Uterus (tissue), 4 donors: ENCODE results near the gene EME2. TPM values are rescaled to one million over a fixed set of nuclear protein-coding genes. Genes with fewer than 3 reads are reported as not detected.

ENCODE experiments used
- DNase-seq, 2 donors: peaks; one replicate each; pipeline ENCODE4 v3.0.0-alpha.2; 2019 to 2020
- H3K27ac ChIP-seq, 2 donors: fragments of 200-600 bp; sonication (generic); 1 replicate in 1 of 2; 2 replicates in 1 of 2; pipeline ENCODE4 v1.5.1; 2016 to 2018
- H3K27me3 ChIP-seq, 2 donors: fragments of 200-600 bp; sonication (generic); one replicate each; pipeline ENCODE4 v1.5.1; 2018 to 2019; ENCODE audit warnings: control low read depth in 1 of 2
- H3K36me3 ChIP-seq, 2 donors: fragments of 200-600 bp; sonication (generic); one replicate each; pipeline ENCODE4 v1.5.1; 2019; ENCODE audit warnings: control low read depth in 1 of 2
- H3K4me1 ChIP-seq, 2 donors: fragments of 200-600 bp; sonication (generic); one replicate each; pipeline ENCODE4 v1.5.1; 2018 to 2019; ENCODE audit warnings: control low read depth in 1 of 2
- H3K4me3 ChIP-seq, 2 donors: fragments of 200-600 bp; sonication (generic); 1 replicate in 1 of 2; 2 replicates in 1 of 2; pipeline ENCODE4 v1.5.1; 2018 to 2019; ENCODE audit warnings: mild to moderate bottlenecking in 1 of 2
- H3K9me3 ChIP-seq, 2 donors: fragments of 200-600 bp; sonication (generic); one replicate each; pipeline ENCODE4 v1.5.1; 2019; ENCODE audit warnings: control low read depth in 1 of 2
- POLR2A ChIP-seq, 2 donors: fragments of 450-650 bp; IDR thresholded peaks; one replicate each; pipeline ENCODE4 v1.6.1; 2016; ENCODE audit warnings: antibody characterized with exemption in 2 of 2, mild to moderate bottlenecking in 1 of 2, moderate library complexity in 1 of 2
- intact Hi-C: fragments of 100-400 bp; cut with DNase I; formaldehyde crosslinking; loops from one replicate; pipeline ENCODE4 v1.15.1; 2023; ENCODE audit warnings: low total_unique reads
- total RNA-seq, 4 donors: library from RNA; depleted of rRNA in 3 of 4; stranded (reverse); fragments of >200 nt in 3 of 4; gene quantifications; one replicate each; pipeline versions ENCODE4 v1.1.0 to v1.2.4, GENCODE V29; 2014 to 2023
- TF ChIP-seq, protein P1 (sequence below), 4 experiments: fragments of 200-600 bp in 2 of 4; fragments of 450-650 bp in 2 of 4; sonication (generic) in 2 of 4; IDR thresholded peaks; one replicate each; pipeline ENCODE4 v1.5.1; 2016 to 2019; ENCODE audit warnings: antibody characterized with exemption in 4 of 4, mild to moderate bottlenecking in 2 of 4, moderate library complexity in 1 of 4
- donor health status: DM: yes; HTN: yes; CAD: no.

EME2 gene
- total RNA-seq, 4 donors from 2014 or later: 2.6 to 28.2 (median 8.0) TPM

DNA sequence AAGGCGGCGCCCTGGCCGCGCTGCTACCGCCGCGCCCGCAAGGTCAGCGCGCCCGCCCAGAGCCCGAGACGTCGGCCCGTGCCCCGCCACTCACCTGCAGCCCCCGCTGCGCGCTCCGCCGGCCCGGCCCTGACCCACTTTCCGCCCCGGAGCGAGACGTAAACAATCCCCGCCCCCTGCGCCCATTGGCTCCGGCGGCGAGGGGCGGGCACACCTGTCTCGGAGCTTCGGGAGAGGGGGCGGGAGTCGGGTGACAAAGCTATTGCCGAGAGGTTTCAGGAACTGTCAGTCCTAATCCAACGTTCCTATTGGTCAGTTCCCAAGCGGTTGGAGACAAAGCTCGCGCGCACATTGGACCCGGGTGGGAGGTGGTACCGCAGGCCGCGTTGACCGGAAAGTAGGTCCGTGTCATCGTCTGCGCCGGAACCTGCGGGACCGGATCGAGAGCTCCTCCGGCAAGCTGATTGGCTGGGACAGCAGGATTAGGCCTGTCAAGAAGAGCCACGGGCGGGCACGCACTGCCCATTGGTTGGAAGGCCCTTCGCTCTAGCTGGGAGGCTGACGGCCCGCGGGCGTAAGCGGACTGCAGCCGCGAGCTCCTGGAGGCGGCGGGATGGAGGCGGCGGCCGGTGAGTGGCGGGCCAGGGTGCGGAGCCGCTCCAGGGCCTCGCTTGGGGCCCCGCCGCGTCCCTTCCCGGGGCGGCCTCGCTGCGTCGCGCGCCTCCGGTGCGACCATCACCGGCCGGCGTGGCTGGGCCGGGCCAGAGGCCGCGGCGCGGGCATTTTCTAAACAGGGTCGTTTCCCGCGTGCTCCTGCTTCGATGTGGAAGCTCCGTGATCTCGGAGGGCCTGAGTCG, 10.0 kb downstream of the EME2 start, which contains the start of the genes NUBP2 and SPSB3:
Gene NUBP2 (plus strand): TSS at position 553 of the 857 bp plus-strand sequence. CDS start 61 bp downstream, at position 614.
Gene SPSB3 (minus strand): TSS at position 164 of the 857 bp plus-strand sequence. CDS start 1,088 bp downstream, outside the sequence.
- Histone ChIP-seq H3K27me3 (no peaks in the 10 kb centered on the region), H3K4me3 (peak within 1 kb of the TSS; percentile 67 to 98), H3K27ac (peak within 1 kb of the TSS; percentile 80 to 87), H3K9me3 (no peaks in the 10 kb centered on the region), H3K36me3 (no peaks in the 10 kb centered on the region), H3K4me1 (peaks cover 0 to 7% of the 10 kb centered on the region in 2 donors)
- intact Hi-C loops: no loop called here
- DNase-seq: peak; percentile 99 to 100
- TF ChIP-seq POLR2A (IDR thresholded peaks at IDR 0.05): peak; percentile 62 to 80
- TF ChIP-seq, protein P1, sequence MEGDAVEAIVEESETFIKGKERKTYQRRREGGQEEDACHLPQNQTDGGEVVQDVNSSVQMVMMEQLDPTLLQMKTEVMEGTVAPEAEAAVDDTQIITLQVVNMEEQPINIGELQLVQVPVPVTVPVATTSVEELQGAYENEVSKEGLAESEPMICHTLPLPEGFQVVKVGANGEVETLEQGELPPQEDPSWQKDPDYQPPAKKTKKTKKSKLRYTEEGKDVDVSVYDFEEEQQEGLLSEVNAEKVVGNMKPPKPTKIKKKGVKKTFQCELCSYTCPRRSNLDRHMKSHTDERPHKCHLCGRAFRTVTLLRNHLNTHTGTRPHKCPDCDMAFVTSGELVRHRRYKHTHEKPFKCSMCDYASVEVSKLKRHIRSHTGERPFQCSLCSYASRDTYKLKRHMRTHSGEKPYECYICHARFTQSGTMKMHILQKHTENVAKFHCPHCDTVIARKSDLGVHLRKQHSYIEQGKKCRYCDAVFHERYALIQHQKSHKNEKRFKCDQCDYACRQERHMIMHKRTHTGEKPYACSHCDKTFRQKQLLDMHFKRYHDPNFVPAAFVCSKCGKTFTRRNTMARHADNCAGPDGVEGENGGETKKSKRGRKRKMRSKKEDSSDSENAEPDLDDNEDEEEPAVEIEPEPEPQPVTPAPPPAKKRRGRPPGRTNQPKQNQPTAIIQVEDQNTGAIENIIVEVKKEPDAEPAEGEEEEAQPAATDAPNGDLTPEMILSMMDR (IDR thresholded peaks at IDR 0.05): peak in 1 of 4 experiments; percentile 3

- DNase-seq: peak in 1 of 2 donors; percentile 13
- H3K27ac ChIP-seq: no peak overlapping the region
- no peaks in the 10 kb centered on the region for H3K36me3 ChIP-seq
- no peak overlapping the region for H3K4me3 ChIP-seq
- no peaks in the 10 kb centered on the region for H3K9me3 ChIP-seq
- H3K27me3 ChIP-seq: no peaks in the 10 kb centered on the region
- peaks cover 0 to 7% of the 10 kb centered on the region in 2 donors for H3K4me1 ChIP-seq
- no peak for TF ChIP-seq POLR2A (IDR thresholded peaks at IDR 0.05)
- TF ChIP-seq, protein P1 (IDR thresholded peaks at IDR 0.05): no peak
- intact Hi-C loops: no loop called here
These were observed 12.6 kb downstream of the EME2 start for GRCh38 chr16:1784977-1785845.

DNA sequence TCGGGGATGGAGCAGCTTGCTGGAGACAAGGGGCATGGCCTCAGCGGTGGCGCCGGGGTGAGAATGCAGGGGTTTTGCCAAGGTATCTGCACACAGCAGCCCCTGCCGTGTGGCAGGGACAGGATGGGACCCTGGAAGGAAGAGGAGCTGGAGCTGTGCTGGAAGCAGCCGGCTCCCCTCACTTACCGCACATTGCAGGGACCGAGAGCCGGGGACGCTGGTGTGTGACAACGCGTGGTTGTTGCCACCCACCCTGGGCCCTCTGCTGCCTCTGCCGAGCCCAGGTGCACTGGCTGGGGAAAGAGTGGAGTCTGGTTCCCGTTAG, 13.2 kb downstream of the EME2 start:
- no peak overlapping the region for H3K4me3 ChIP-seq
- H3K9me3 ChIP-seq: no peaks in the 10 kb centered on the region
- peaks cover 0 to 7% of the 10 kb centered on the region in 2 donors for H3K4me1 ChIP-seq
- TF ChIP-seq POLR2A (IDR thresholded peaks at IDR 0.05): no peak
- TF ChIP-seq, protein P1 (IDR thresholded peaks at IDR 0.05): no peak
- intact Hi-C loops: no loop called here
- no peaks in the 10 kb centered on the region for H3K36me3 ChIP-seq
- no peak for DNase-seq
- no peaks in the 10 kb centered on the region for H3K27me3 ChIP-seq
- H3K27ac ChIP-seq: no peak overlapping the region

DNA sequence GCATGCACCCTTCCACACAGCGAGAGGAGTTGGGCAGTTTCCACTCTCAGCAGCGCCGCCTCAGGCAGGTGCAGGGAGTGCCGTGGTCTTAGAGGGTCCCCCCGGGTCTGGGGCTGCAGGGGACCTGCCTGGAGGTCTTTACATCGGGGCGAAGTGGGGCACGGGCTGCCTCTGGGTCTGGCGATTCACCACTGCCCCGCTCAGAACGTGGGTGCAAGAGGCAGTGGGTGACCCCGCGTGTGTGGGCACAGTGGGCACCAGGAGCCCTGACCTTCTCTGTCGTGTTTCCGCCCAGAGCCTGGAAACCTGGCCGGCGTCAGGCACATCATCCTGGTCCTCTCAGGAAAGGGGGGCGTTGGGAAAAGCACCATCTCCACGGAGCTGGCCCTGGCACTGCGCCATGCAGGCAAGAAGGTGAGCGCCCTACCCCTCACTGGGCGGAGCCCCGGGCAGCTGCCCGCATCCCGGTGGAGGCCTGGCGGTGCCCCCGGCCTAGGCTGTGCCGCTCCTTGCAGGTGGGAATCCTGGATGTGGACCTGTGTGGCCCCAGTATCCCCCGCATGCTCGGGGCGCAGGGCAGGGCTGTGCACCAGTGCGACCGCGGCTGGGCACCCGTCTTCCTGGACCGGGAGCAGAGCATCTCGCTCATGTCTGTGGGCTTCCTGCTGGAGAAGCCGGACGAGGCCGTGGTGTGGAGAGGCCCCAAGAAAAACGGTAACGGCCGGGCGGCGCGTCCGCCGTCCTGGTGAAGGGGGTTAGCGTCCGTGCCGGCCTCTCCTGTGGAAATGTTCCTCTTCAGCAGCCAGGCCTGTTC, 13.8 kb downstream of the EME2 start:
- H3K27me3 ChIP-seq: no peaks in the 10 kb centered on the region
- H3K36me3 ChIP-seq: no peaks in the 10 kb centered on the region
- H3K4me1 ChIP-seq: peaks cover 0 to 2% of the 10 kb centered on the region in 2 donors
- intact Hi-C loops: no loop called here
- TF ChIP-seq POLR2A (IDR thresholded peaks at IDR 0.05): no peak
- TF ChIP-seq, protein P1 (IDR thresholded peaks at IDR 0.05): no peak
- peak in 1 of 2 donors; percentile 16 for DNase-seq
- H3K27ac ChIP-seq: no peak overlapping the region
- no peak overlapping the region for H3K4me3 ChIP-seq
- H3K9me3 ChIP-seq: no peaks in the 10 kb centered on the region
